Epithelial cell of proximal tubule (primary cell): ENCODE data around the gene BCDIN3D. TPM values are rescaled to one million over a fixed set of nuclear protein-coding genes. Genes with fewer than 3 reads are reported as not detected.
A peak's percentile ranks its signal among the peaks of the same experiment; 100 is the strongest.

Experiments used
- DNase-seq: peaks from one replicate; pipeline ENCODE4 v3.0.0-alpha.2; 2011; ENCODE audit warnings: low read depth
- H3K4me3 ChIP-seq: 2 replicates; pipeline ENCODE4 v1.5.1; 2011; ENCODE audit warnings: low read depth, mild to moderate bottlenecking, low read length
- CTCF ChIP-seq: conservative IDR thresholded peaks from 2 replicates; pipeline ENCODE4 v1.5.1; 2012; ENCODE audit warnings: low read depth, mild to moderate bottlenecking, low read length
- total RNA-seq: library from RNA; depleted of rRNA; stranded (reverse); fragments of >200 nt; gene quantifications from 2 replicates; pipeline ENCODE4 v1.2.3, GENCODE V29; 2015

Gene BCDIN3D
- total RNA-seq, 1 donor from 2014 or later = 7.1 TPM

DNA sequence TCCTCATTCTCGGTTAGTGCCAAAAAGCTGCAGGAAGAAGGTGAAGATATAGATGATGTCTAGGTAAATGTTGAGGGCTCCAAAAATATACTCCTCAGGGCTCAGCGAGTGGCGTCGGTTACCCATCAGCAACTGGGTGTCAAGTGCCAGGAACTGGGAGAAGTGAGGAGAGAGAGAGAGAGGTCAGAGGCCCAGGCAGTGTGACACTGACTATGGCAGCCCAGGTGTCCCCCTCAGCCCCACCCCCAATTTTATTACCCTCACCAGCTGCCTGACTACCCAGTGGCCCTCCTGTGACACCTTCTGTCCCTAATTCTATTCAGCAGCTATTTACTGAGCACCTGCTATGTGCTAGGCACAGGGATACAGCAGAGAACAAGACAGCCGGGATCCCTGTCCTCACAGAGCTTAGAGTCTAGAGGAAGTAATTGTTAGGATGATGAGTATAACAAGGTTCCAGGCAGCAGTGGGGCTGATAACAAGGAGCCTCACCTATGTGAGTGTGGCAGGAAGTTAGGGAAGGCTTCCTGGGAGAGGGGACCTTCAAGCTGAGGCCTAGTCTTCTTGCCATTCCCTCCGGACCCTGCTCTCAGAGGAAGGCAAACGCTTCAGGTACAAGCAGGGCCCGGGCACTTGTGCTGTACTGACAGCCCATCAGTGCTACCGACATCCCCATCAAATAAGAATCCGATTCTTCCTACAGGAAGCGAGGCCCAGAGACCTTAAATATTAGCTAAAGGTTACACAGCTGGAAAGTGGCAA lies 27.8 kb upstream of the BCDIN3D start:
- no peak for TF ChIP-seq CTCF
- no peak overlapping the region for H3K4me3 ChIP-seq
- DNase-seq = no peak

DNA sequence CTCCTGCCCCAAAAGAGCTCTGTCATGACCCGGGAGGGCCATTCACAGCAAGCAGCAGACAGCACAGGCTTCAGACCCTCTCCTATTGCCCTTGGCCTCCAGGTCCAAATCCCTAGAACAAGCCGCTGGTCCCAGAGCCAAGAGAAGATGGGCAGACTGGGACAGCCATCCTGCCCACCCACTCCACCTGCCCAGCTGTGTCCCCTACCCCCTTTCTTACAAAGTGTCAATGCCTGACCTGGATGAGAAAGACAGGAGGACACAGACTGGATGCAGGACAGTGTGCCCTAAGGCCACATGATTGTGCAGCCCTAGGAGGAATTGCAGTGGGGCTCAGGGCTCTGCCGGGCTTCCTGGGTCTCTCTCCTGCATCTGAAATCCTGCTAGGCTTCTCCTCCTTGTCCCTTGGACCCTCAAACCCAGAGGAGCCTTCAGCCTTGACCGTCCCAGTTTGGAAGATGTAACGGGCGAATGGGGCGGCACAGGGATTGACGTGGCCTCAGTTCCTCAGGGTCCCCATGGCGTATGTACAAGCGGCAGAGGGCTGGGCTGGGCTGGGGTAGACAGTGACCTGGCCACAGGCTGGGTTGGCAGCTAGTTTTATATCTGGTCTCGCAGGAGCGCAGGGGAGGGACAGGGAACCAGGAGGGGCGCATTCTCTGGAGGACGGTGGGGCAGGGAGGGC lies 27.1 kb upstream of the BCDIN3D start:
- TF ChIP-seq CTCF = no peak
- no peak for DNase-seq
- no peak overlapping the region for H3K4me3 ChIP-seq

GRCh38 chr12:49868952-49869815 lies 26.3 kb upstream of the BCDIN3D start:
- no peak for TF ChIP-seq CTCF
- H3K4me3 ChIP-seq = no peak overlapping the region
- no peak for DNase-seq

- H3K4me3 ChIP-seq = no peak overlapping the region
- no peak for DNase-seq
- TF ChIP-seq CTCF = no peak
Observed at GRCh38 chr12:49868449-49868848, 25.5 kb upstream of the BCDIN3D start.

GRCh38 chr12:49867570-49868341 lies 24.9 kb upstream of the BCDIN3D start:
- TF ChIP-seq CTCF = no peak
- DNase-seq = no peak
- no peak overlapping the region for H3K4me3 ChIP-seq

DNA sequence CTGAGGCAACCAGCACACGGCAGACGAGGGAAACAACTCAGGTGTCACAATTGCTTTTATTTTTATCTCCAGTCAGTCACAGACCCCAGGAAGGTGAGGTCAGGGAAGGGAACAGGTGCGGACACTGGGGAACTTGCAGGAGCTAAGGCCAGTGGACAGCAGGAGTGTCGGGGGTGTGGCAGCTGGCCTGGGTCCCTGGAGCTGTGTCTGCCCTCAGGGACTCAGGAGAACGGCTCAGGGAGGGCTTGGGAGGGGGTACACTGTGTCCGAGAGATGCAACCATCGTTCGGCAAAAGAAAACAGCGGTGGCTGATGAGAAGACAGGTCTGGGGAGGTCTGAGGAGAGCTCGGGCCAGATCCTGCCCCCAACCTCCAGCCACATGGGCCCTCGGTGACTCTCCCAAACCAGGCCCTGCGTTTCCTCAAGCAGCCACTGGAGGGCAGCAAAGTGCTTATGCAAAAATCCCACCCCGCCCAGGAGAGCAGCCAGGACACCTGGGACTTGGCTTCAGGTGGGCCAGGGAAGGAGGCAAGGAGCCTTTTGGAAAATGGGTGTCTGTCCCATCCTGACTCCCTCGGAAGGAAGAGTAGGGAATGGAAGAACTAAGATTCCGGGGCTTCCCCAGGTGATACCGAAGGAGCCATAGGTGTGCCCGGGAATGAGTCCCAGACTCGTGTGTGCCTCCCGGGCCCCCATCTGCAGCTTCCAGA lies 24.1 kb upstream of the BCDIN3D start:
- peak; percentile 97 for TF ChIP-seq CTCF
- no peak overlapping the region for H3K4me3 ChIP-seq
- DNase-seq = no peak
